Cardiac fibroblast (primary cell): ENCODE results near the gene SMARCD1.

Experiments
- DNase-seq, 2 donors: peaks; one replicate each; pipeline versions ENCODE4 v3.0.0 to v3.0.0-alpha.2; 2010; ENCODE audit warnings: low read depth in 2 of 2
- H3K4me3 ChIP-seq, 2 donors: replicated peaks in 1 of 2; 1 replicate in 1 of 2; 2 replicates in 1 of 2; pipeline ENCODE4 v1.5.1; 2011; ENCODE audit warnings: low read depth in 2 of 2, low read length in 2 of 2, mild to moderate bottlenecking in 2 of 2, moderate library complexity in 1 of 2
- TF ChIP-seq, protein P1 (sequence below): IDR thresholded peaks from one replicate; pipeline ENCODE4 v1.5.1; 2011; ENCODE audit warnings: low read depth, mild to moderate bottlenecking, low read length, inconsistent platforms

SMARCD1 gene

DNA sequence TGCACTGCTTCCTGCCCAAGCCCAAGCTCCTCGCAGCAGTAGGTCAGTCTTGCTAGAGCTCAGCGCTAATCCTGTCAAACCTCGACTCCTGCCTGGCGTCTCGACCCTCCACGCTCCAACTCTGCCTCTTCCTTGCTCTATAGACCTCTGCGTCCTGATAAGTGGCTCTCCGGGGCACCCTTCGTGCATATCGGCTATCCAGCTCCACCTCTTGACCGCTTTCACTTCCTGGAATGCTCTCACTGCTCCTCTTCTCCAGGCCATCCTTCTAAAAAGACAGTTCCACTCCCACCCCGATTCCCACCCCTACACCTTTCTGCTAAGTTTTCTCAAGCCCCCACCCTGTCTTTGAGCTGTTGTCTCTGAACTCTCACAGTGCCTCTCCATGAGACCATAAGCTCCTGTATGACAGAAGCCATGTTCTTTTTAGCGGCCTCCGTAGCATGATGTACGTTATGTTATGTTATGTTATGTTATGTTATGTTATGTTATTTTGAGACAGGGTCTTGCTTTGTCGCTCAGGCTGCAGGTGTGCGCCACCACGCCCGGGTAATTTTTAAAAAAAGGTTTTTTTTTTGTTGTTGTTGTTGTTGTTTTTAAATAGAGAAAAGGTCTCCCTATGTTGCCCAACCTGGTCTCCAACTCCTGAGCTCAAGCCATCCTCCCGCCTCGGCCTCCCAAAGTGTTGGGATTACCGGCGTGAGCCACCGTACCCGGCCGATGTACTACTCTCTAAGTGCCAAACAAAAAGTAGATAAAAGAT lies 27.5 kb downstream of the SMARCD1 start:
- peak overlapping the region; percentile 99 to 100 for H3K4me3 ChIP-seq
- TF ChIP-seq, protein P1, sequence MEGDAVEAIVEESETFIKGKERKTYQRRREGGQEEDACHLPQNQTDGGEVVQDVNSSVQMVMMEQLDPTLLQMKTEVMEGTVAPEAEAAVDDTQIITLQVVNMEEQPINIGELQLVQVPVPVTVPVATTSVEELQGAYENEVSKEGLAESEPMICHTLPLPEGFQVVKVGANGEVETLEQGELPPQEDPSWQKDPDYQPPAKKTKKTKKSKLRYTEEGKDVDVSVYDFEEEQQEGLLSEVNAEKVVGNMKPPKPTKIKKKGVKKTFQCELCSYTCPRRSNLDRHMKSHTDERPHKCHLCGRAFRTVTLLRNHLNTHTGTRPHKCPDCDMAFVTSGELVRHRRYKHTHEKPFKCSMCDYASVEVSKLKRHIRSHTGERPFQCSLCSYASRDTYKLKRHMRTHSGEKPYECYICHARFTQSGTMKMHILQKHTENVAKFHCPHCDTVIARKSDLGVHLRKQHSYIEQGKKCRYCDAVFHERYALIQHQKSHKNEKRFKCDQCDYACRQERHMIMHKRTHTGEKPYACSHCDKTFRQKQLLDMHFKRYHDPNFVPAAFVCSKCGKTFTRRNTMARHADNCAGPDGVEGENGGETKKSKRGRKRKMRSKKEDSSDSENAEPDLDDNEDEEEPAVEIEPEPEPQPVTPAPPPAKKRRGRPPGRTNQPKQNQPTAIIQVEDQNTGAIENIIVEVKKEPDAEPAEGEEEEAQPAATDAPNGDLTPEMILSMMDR = no peak
- DNase-seq = no peak

GRCh38 chr12:50117057-50117622 lies 32.0 kb downstream of the SMARCD1 start:
- no peak for DNase-seq
- H3K4me3 ChIP-seq = no peak overlapping the region
- TF ChIP-seq, protein P1 = no peak

DNA sequence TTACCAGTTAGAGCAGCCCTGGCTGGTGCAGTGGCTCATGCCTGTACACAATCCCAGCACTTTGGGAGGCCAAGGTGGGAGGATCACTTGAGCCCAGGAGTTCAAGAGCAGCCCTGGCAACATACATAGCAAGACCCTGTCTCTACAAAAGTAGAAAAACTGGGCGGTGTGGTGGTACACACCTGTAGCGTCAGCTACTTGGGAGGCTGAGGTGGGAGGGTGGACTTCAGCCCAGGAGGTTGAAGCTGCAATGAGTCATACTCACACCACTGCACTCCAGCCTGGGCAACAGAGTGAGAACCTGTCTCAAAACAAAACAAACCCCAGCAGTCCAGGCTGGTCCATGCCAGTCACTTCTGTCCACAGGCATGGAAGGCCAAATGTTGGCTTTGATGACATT lies 34.2 kb downstream of the SMARCD1 start:
- TF ChIP-seq, protein P1 = no peak
- H3K4me3 ChIP-seq = no peak overlapping the region
- no peak for DNase-seq

DNA sequence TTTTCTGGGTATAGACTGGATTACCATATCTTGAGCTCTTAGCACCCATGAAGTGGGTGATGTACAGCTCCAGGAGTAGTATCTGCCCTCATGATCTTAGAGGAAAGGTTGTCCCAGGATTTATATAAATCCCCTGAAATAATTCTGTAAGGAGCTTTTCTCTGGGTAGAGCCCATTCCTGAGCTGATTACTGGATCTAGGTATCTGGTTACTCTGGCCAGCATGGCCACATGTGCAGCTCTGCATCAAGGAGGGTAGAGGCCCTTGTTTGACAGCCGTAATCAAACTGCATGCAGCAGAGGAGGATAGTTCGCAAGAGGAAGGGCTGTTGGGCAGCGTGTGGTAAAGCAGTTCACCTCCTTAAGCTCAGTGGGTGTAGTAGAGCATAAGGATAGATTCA lies 35.4 kb downstream of the SMARCD1 start:
- TF ChIP-seq, protein P1 = no peak
- H3K4me3 ChIP-seq = no peak overlapping the region
- DNase-seq = no peak

DNA sequence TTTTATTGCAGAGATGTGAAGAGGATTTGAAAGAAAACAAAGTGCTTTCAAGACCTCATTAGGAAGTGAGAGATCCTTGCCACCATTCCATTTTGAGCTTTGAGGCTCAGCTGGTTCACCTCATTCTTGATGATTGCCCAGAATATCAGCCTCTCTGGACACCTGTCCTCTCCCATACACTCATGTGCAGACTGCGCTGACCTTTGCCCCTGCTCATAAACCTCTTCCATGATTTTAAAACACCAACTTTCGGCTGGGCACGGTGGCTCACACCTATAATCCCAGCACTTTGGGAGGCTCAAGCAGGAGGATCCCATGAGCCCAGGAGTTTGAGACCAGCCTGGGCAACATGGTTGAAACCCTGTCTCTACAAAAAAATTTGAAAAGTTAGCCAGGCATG lies 35.8 kb downstream of the SMARCD1 start:
- no peak overlapping the region for H3K4me3 ChIP-seq
- TF ChIP-seq, protein P1 = no peak
- no peak for DNase-seq

DNA sequence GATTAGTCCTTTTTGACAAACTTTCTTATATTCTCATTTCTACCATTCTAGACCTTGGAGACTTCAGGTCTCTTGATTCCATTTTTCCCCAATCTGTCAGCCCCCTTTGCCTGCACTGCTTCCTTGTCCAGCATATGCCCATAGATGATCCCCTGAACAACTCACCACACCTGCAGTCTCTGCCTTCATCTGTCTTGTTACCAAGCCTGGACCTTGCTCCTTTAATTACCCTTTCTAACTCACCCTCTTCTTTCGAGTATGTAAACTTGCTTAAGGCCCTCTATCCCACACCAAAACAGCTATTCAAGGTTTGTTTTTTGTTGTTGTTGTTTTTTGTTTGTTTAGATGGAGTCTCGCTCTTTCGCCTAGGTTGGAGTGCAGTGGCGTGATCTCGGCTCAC lies 36.5 kb downstream of the SMARCD1 start:
- H3K4me3 ChIP-seq = no peak overlapping the region
- DNase-seq = no peak
- TF ChIP-seq, protein P1 = no peak
